HG03432 (cell line): ENCODE results near the gene HOGA1.
A peak's percentile ranks its signal among the peaks of the same experiment; 100 is the strongest.
"Not testable (repeated sequence)": the region's sequence is repeated elsewhere in the genome, so short reads cannot be mapped to it uniquely, and the experiment has no call there.

Experiments
- ATAC-seq: cut with Tn5 transposase; IDR thresholded peaks from one replicate; pipeline ENCODE4 v1.9.1; 2021; ENCODE audit warnings: mild to moderate bottlenecking, moderate library complexity; ENCODE audit not compliant: unreplicated experiment

Gene HOGA1

DNA sequence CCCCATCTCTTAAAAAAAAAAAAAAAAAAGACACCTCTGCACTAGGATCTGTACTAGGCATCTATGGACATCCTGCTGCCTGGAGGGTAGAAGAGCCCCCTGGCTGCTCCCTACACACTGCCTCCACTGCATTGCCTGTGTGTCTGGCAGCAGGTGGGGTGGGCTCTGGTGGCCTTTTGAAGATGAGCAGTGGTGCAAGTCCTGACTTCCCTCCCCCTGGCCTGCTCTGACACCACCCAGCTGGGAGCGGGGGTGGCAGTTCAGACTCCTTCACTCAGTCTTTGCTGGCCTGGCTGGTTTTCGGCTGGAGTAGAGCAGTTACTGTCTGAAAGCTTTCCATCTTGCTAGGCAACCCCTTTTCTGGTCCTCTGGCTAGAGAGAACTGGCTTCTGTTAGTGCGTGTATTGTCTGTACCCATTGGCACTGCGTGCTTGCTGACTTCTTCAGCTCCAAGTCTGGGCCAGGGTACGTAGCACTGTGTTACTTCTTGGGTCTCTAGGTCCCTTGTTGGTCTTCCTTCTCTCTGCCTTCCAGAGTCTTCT, 23.0 kb downstream of the HOGA1 start:
- ATAC-seq, result no peak

DNA sequence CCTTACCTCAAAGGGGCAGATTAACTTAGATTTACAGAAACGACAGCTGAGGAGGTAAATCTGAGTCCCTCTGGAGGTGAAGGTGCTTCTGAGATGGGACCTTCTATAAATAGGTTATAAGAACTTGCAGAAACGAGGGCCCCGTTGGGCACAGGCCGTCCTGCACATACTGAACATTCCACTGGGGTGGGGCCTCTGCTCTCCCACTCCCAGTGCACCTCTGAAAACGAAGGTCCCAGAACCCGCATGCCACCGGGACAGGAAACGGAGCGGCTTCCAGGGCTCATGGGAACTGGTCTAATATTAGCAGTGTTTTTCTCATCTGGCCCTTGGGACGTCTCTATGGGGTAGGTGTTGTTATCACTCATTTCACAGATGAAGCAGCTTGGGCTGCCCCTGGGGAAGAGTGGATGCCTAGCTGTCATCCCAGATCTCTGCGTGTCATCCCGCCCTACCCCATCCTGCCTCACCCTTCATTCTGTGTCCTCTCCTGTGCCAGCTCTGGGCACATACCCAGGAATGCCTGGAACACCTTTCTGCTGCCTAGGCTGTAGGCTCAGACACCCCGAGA, 24.9 kb downstream of the HOGA1 start:
- ATAC-seq, result no peak

DNA sequence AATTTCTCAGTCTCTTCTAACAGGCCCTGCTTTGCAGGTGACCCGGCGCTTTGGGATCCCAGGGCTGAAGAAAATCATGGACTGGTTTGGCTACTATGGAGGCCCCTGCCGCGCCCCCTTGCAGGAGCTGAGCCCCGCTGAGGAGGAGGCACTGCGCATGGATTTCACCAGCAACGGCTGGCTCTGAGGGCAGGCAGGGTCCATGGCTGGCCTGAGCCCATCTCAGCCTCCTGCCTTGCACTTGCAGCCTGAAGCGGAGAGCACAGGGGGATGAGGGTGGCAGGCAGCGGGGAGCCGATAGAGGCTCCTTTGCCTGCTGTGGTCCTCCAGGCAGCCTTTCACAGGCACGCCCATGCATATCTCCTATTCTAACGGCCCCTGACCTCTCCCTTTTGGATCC, 27.3 kb downstream of the HOGA1 start:
- no peak for ATAC-seq

DNA sequence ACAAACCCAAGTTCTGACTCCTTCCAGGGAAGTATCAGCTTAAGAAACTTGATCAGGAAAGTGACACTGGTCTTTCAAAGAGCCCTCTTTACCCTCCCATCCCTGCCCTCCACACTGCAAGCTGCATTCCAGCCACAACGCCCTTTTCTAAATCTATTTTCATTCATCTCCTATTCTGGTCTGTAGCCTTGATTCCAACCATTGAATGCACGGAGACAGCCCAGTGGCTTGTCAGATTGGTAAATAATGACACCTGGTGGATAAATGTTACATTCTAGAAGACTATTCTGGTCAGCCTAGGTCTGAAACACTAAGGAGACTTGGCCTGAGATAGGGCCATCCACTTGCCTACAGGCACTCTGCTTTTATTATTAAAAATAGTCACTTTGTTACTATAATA, 28.2 kb downstream of the HOGA1 start:
- ATAC-seq, result no peak

DNA sequence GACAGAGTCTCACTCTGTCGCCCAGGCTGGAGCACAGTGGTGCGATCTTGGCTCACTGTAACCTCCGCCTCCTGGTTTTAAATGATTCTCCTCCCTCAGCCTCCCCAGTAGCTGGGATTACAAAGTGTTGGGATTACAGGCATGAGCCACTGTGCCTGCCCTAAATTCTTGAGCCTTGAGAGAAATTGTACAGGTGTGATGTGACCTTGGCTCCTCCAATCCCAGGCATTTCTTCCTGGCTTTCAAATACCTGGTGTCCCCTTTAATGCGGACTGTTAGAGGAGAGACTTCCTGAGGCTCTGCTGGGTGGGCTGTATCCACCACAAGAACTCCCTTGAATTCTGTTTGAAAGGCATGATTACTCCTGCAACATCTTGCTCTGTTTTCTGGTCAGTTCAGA, 34.1 kb downstream of the HOGA1 start:
- no peak for ATAC-seq

DNA sequence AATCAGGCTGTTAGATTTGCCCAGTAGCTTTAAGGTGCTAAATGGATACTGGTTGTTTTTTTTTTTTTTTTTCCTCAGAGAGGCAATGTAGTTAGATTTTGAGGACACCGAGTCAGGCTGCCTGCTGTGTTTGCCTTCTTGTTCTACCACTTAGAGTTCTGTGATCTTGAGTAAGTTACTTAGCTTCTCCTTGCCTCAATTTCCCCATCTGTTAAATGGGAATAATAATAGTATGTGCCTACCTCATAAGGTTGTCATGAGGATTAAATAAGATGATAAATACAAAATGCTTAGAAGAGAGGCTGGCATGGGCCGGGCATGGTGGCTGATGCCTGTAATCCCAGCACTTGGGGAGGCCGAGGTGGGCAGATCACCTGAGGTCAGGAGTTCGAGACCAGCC, 34.5 kb downstream of the HOGA1 start:
- ATAC-seq, result no peak

DNA sequence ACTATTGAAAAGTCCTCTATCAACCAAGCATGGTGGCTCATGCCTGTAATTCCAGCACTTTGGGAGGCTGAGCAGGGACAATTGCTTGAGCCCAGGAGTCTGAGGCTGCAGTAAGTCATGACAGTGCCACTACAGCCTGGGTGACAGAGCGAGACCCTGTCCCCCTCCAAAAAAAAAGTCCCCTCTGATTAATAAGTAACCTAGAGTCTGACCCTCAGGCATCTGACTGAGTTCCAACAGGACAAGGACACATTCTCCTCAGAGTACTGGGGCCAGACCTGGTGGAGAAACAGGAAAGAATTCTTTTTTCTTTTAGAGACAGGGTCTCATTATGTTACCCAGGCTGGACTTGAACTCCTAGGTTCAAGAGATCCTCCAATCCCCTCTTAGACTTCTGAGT, 39.1 kb downstream of the HOGA1 start:
- no peak for ATAC-seq

DNA sequence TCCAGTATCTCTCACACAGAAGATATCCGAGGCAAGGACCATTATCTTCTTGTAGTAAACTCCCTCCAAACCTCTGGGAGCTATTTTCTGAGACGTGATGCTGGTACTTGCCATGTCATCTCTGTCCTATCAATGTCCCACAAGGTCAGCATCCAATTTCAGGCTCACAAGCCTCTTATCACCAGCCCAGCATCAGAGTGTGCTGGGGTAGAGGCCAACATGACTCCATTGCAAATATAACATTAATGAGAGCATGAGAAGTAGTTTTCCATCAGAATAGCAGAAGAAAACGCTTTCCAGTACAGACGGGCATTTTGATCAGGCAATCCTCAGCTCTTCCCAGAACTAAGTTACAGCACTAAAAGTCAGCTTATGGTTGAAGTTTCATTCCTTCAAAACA, 43.5 kb downstream of the HOGA1 start:
- no peak for ATAC-seq

DNA sequence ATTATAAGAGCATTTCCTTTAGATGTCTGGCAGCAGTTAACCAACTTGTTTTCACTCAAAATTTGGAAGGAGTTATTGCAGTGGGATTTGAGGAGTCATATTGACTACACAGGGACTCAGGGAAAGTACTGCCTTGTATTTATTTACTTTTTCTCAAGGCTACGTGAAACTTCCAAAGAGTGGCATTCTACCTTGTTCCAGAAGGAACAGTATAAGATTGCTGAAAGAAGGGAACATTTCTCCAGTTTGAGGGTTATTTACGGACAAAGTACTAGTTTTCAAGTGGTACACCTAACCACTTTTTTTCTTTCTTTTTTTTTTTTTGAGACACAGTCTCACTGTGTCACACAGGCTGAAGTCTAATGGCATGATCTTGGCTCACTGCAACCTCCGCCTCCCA, 44.0 kb downstream of the HOGA1 start:
- no peak for ATAC-seq

DNA sequence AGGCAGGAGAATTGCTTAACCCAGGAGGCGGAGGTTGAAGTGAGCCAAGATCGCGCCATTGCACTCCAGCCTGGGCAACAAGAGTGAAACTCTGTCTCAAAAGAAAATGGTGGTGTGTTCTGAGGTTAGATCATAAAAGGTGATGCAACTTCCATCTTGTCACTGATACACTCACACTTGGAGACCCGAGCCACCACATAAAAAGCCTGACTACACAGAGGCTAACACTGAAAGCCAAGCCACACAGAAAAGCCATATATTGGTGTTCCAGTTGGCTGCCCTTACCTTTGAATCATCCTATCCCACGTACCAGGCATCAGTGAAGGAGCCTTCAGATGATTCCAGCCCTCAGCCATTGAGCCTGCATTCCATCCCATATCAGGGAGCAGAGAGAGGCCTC, 45.1 kb downstream of the HOGA1 start:
- no peak for ATAC-seq

DNA sequence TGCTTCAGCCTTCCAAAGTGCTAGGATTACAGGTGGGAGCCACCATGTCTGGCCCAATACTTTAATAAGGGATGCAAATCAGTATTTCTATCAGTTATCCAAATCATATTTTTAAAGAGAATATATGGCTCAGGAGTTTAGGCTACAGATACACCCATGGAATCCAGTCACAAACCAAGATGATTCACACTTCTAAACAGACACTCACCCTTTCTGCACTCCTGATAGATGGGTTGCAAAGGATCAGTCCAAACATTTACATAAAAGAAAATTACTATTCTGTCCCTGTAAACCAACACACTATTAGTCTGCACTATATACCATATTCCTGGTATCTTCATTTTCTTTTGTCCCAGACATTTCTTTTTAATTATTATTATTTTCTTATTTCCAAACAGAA, 46.9 kb downstream of the HOGA1 start:
- no peak for ATAC-seq

DNA sequence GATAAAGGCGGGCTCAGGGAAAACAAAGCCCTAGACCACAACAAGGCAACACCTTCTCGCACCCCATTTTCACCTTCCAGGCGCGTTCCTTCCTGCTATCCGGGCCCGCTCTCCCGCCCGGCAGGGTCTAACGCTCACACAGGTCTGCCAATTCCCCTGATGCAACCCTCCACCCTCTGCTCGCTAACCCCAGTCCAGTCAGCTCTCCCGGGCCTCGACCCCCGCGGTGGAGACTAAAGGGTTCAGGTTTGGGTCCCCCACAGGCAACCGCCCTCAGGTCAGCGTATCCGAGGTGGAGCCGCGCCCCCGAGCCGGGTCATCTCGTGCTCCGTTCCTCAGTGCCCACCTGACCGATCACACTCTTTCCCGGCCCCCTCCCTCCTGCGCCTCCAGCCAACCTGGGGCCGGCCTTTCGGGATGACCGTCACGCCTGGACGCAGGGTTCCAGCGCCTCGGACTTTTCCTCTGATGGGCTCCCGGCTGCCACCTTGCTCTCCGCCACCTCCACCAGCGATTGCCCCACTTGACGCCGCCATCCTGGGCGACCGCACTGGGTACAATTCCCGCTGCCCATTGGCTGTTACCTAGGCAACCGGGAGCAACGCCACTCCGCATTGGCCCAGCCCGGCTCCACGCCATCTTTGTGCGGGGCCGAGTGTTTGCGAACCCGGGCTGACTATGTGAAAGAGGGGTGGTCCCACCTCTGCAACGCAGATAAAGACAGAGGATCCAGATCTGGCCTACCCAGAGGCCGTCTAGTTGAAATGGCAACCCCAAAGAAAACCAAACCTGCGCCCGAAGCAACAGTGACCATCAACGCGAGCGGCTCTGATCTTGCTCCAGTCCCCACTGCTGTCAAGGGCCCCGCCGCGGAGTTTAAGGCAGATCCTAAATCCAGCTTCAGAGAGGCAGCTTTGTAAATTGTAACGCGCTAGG, 49.0 kb downstream of the HOGA1 start, which contains the start of gene MORN4:
TSS of gene MORN4 (minus strand) at position 552 of the 936 bp plus-strand sequence. CDS start 13,847 bp downstream, outside the sequence.
- peak; percentile 99 for ATAC-seq

DNA sequence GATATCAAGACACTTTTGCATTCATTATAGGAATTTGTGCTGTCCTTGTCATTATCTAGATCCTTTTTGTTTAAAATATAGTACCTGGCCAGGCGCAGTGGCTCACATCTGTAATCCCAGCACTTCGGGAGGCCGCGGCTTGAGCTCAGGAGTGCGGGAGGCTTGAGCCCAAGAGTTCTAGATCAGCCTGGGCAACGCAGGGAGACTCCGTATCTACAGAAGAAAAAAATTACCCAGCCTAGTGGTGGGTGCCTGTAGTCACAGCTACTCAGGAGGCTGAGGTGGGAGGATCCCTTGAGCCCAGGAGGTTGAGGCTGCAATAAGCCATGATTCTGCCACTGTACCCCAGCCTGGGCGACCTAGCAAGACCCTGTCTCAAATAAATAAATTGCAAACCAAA, 49.7 kb downstream of the HOGA1 start:
- ATAC-seq, result no peak

DNA sequence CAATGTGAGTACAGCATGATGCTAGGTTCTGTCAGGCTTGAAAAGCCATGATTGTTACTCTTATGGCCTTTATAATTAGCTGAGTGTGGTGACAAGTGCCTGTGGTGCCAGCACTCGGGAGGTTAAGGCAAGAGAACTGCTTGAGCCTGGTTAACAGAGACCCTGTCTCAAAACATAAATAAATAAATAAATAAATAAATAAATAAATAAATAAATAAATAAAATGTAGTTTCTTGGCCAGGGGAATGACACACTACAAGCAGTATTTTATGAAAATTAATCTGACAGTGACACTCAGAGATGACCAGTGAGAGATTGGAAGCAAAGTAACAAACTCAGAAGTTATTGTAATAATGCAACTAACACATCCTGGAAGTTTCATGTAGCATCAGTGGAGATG, 51.4 kb downstream of the HOGA1 start:
- no peak for ATAC-seq

DNA sequence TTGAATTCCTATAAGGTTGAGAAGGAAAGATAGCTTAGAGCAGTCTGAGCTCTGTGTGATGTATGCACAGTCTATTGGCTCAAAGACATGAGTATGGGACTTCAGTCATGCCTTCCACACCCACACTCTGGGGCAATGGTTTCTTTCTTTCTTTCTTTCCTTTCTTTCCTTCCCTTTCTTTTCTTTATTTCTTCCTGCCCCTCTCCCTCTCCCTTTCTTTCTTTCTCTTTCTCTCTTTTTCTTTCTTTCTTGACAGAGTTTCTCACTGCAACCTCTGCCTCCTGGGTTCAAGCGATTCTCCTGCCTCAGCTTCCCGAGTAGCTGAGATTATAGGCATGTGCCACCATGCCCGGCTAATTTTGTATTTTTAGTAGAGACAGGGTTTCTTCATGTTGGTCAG, 54.9 kb downstream of the HOGA1 start:
- not testable (repeated sequence) for ATAC-seq

DNA sequence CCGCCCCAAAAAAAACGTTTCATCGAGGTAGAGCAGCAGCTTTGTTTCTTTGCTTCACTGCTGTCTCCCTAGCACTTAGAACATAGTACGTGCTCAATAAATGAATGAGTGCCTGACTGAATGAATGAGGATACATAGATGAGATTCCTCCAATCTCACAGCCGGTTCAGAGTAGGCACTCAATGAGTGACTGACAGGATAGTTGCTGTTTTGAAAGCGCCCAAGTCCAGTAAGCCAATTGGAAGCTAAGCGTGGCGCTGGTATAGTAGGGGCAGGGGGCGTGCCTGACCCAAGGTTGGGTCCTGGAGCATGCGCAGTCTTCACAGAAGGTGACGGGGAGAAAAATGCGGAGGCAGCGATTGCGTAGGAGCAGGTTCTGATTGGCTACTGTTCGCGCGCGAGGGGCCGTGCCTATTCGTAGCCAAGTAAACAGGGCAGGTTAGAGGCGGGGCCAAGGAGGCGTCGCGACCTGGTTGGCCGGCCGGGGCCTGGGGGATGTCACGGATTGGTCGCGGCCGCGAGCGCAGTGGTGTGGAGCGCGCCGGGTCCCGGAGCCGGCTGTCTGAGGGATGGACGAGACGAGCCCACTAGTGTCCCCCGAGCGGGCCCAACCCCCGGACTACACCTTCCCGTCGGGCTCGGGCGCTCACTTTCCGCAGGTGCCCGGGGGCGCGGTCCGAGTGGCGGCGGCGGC, 56.1 kb downstream of the HOGA1 start, which contains the start of gene PI4K2A:
TSS of gene PI4K2A (plus strand) at position 498 of the 694 bp plus-strand sequence. CDS start at position 570, 72 bp downstream.
- ATAC-seq, result peak; percentile 99

DNA sequence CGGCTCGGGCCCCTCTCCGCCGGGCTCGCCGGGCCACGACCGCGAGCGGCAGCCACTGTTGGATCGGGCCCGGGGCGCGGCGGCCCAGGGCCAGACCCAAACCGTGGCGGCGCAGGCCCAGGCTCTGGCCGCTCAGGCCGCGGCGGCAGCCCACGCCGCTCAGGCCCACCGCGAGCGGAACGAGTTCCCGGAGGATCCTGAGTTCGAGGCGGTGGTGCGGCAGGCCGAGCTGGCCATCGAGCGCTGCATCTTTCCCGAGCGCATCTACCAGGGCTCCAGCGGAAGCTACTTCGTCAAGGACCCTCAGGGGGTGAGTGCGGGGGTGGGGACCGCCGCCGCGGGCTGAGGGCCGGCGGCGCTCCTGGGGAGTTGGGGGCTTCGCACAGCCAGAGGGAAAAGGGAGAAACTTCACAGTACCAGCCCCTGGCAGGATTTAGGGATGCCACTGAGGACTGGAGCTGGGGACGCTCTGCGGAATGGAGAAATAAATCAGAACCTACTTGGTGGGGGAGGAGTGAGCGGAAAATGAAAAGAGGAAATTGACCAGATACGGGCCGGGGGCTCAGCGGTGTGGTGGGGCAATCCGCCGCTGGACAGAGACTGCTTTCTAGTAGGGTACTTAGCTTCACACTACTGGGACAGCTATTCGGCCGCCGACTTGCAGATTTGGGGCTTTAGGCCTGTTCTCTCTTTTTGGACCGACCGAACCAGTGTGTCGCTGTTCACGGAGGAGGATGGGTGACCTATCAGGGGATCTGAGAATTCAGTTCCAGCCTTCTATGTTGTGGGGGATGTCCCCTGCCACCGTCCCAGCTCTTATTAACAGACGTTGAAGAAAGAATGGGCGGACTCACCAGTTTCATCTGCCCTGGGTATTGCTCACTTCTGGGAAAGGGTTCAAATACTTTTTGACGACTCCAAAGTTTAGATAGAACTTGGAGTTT, 57.0 kb downstream of the HOGA1 start:
- ATAC-seq, result peak; percentile 40

DNA sequence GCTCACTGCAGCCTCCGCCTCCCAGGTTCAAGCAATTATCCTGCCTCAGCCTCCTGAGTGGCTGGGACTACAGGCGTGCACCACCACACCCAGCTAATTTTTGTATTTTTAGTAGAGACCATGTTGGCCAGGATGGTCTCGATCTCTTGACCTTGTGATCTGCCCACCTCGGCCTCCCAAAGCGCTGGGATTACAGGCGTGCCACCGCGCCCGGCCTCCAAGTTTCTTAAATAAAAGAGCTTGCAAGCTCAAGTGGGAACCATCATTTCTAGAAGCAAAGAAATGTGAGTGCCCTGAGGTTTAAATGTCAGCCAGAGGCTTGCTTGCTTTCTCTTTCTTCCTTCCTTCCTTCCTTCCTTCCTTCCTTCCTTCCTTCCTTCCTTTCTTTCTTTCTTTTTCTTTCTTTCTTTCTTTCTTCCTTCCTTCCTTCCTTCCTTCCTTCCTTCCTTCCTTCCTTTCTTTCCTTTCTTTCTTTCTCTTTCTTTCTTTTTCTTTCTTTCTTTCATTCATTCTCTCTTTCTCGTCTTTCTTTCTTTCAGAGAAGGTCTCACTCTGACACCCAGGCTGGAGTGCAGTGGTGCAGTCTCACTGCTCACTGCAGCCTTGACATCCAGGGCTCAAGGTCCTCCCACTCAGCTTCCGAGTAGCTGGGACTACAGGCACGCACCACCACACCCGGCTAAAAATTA, 58.4 kb downstream of the HOGA1 start:
- not testable (repeated sequence) for ATAC-seq

DNA sequence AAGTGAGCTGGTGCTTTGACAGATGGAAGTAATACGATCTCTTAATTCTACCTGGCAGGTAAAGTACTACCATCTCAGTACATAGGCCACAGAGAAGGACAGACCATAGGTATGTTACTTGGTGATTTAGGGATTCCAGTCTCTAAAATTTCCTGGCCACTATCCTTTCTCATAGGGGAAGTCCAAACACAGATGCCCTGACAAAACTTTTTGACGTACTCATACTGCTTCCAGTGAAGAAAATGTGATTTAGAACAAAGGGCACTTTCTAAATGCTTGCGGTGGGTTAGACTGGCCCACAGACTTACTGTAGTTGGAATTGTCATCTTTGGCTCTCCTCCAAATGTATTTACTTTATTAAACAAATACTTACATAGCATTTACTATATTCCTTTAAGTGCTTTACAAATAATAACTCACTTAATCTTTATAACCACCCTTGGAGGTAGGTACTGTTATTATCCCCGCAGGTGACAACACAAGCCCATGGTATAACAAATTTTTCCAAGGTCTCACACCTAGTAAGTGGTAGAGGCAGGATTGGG, 59.3 kb downstream of the HOGA1 start:
- no peak for ATAC-seq
